Astrocyte (in vitro differentiated cells and primary cell): Measurements from ENCODE around the gene GSTA3.

Source experiments
- CTCF ChIP-seq: IDR thresholded peaks from 2 replicates; pipeline ENCODE4 v1.5.1; 2011; ENCODE audit warnings: low read depth, mild to moderate bottlenecking, inconsistent platforms, low read length, moderate library complexity; ENCODE audit not compliant: insufficient read depth
- EZH2 ChIP-seq: IDR thresholded peaks from 2 replicates; pipeline ENCODE4 v1.6.1; 2012; ENCODE audit warnings: mild to moderate bottlenecking, low read length, inconsistent platforms; ENCODE audit not compliant: insufficient read depth

GRCh38 chr6:52922161-52922560 is 12.7 kb upstream of the GSTA3 start:
- TF ChIP-seq CTCF (no peak), EZH2 (no peak)
